NB4 (cell line): ENCODE data around the gene FAM53A.

ENCODE experiments used
- CTCF ChIP-seq: IDR thresholded peaks from one replicate; pipeline ENCODE4 v1.5.1; 2012; ENCODE audit warnings: low read depth, low read length
- MAX ChIP-seq: IDR thresholded peaks from 2 replicates; pipeline ENCODE4 v1.6.1; 2011; ENCODE audit warnings: low read depth, low read length
- POLR2A ChIP-seq: IDR thresholded peaks from 2 replicates; pipeline ENCODE4 v1.6.1; 2011; ENCODE audit warnings: mild to moderate bottlenecking; ENCODE audit not compliant: insufficient read length; ENCODE audit errors: extremely low read depth

- no peak for TF ChIP-seq CTCF
- no peak for TF ChIP-seq POLR2A
- TF ChIP-seq MAX, result no peak
These were observed 48.6 kb downstream of the FAM53A start for GRCh38 chr4:1635464-1635863.
